ENCODE data around the gene TMEM106B. TPM values are rescaled to one million over a fixed set of nuclear protein-coding genes. Genes with fewer than 3 reads are reported as not detected.

TMEM106B gene
- total RNA-seq, 4 donors from 2014 or later, result 42.8 to 112 (median 60.6) TPM

- TF ChIP-seq CTCF (IDR thresholded peaks at IDR 0.05 in 4 of 5, conservative IDR thresholded peaks at IDR 0.05 in 1 of 5) (no peak), POLR2A (IDR thresholded peaks at IDR 0.05) (no peak)
- no peak overlapping the region for H3K27ac ChIP-seq
- DNase-seq (no peak), ATAC-seq (no peak)
- no peaks in the 10 kb centered on the region for H3K4me1 ChIP-seq
- H3K9me3 ChIP-seq, result no peaks in the 10 kb centered on the region
- in situ Hi-C loops (cut with MboI; ENCODE audit: low sequenced_read_pairs in 4 of 4) (no loop called here), intact Hi-C loops (cut with DNase I; ENCODE audit: low total_unique reads) (no loop called here)
- H3K4me3 ChIP-seq, result no peak overlapping the region
- no peaks in the 10 kb centered on the region for H3K36me3 ChIP-seq
- no peaks in the 10 kb centered on the region for H3K27me3 ChIP-seq
These were observed 78.9 kb downstream of the TMEM106B start for GRCh38 chr7:12289996-12290395.

- ATAC-seq (no peak), DNase-seq (no peak)
- Histone ChIP-seq H3K9me3 (no peaks in the 10 kb centered on the region), H3K27me3 (no peaks in the 10 kb centered on the region), H3K4me3 (no peak overlapping the region), H3K36me3 (no peaks in the 10 kb centered on the region), H3K4me1 (no peaks in the 10 kb centered on the region), H3K27ac (no peak overlapping the region)
- TF ChIP-seq CTCF (IDR thresholded peaks at IDR 0.05 in 4 of 5, conservative IDR thresholded peaks at IDR 0.05 in 1 of 5) (no peak), POLR2A (IDR thresholded peaks at IDR 0.05) (no peak)
- intact Hi-C loops (cut with DNase I; ENCODE audit: low total_unique reads), result no loop called here
- in situ Hi-C loops (cut with MboI; ENCODE audit: low sequenced_read_pairs in 4 of 4), result no loop called here
These were observed 79.7 kb downstream of the TMEM106B start for GRCh38 chr7:12290761-12291160.

GRCh38 chr7:12291870-12292269 is 80.8 kb downstream of the TMEM106B start:
- TF ChIP-seq POLR2A (IDR thresholded peaks at IDR 0.05) (no peak), CTCF (IDR thresholded peaks at IDR 0.05 in 4 of 5, conservative IDR thresholded peaks at IDR 0.05 in 1 of 5) (no peak)
- Histone ChIP-seq H3K27ac (no peak overlapping the region), H3K4me3 (no peak overlapping the region), H3K36me3 (no peaks in the 10 kb centered on the region), H3K9me3 (no peaks in the 10 kb centered on the region), H3K27me3 (no peaks in the 10 kb centered on the region), H3K4me1 (no peaks in the 10 kb centered on the region)
- ATAC-seq (no peak), DNase-seq (no peak)
- in situ Hi-C loops (cut with MboI; ENCODE audit: low sequenced_read_pairs in 4 of 4), result no loop called here
- intact Hi-C loops (cut with DNase I; ENCODE audit: low total_unique reads), result no loop called here

Other genes starting within 250 kb of the TMEM106B start
- not detected for gene VWDE, start 192.6 kb downstream of the TMEM106B start, total RNA-seq

All from gastrocnemius medialis (tissue), 4 donors.